Activated T-cell treated with anti-CD3 and anti-CD28 coated beads, Interleukin-2, amount 50 U/mL, for 48 hours (primary cell): ENCODE data around the gene PNKP.

ENCODE experiments used
- DNase-seq, 2 experiments: peaks; one replicate each; pipeline ENCODE4 v3.0.0-alpha.2; 2020

Gene PNKP

DNA sequence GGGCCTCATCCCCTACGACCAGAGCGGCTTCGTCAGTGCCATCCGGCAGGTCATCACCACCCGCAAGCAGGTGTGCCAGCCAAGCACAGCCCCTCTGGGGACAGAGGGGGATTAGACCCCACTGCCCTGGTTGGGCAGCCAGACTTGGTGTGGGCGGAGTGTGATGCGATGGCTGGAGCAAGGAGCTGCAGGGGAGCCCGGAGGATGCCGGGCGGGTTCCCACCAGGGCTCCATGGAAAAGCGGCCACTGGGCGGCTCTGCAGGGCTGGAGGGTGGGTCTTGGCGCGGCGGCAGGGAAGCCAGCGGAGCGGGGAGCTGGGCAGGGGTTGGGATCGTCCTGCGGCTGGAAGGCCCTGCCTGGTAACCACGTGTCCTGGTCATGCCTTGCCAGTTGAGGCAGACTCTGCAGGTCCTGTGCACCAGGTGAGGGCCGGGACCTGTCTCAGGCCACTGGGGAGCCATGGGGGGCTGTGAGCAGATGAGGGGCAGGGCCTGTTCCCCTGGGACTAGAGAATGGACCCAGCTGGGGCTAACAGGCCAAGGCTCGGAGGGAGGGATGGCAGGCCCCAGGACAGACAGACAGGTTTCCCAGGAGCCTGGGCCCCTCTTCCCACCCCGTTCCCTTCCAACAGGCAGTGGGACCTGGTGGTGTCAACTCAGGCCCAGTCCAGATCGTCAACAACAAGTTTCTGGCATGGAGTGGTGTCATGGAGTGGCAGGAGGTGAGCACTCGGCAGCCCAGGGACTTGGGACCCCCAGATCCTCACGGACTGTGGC lies 10.1 kb downstream of the PNKP start:
- DNase-seq = peak in 1 of 2 experiments; percentile 27

DNA sequence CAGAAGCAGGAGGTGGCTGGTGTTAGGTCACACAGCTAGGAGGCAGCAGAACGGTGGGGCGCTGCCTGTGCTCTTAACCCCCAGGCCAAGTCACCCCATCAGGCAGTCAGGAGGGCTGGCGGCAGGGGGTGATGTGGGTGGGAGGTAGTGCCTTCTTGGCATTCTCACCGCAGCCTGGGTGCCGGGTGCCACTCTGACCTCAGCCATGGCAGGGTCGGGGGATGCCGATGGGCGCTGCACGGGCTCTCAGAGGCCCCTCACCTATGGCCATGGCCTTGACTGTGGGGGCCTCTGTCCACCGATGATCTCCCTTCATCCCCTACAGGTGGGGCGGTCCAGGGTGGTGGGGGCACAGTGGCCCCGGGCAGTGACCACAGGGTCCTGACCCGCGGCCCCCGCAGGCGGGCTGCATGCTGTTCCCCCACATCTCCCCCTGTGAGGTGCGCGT lies 10.8 kb downstream of the PNKP start:
- DNase-seq = no peak

DNA sequence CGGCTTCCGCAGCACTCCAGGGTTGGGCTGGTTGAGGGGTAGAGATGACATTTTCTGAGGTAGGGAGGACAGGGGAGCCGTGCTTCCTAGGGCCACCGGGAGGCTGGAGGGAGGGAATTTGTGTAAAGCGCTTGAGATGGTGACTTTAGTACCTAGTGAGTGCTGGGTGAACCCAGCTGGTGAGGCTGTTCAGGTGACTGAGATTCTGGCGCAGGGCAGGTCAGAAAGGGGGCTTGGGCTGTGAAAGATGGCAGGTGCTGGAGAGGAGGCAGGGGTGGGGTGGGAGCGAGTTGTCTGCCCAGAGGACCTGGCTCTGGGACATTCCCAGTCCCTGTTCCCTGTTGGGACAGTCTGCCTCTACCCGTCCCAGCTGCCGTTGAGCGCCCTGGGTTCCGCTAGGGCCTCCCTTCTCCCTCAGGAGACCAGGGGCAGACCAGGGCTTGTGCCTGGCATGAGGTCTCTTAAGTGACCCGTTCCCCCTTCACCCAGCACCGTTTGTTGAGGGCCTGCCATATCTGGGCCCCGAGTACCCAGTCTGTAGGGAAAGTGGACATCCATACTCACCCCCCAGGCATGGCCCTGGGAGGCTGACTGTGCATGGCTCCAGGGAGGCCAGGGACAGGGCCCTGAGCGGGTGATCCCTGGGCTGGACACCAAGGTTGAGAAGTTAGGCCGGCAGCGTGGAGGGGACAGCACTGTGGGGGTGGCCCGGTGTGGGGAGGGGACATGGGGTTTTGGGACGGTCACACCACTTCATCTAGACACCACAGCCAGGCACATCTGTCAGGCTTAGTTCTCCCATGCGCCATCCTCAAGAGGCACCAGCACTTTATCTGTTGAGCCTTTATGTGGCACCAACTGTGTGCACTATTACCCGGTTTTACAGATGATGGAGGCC lies 11.5 kb downstream of the PNKP start:
- no peak for DNase-seq

DNA sequence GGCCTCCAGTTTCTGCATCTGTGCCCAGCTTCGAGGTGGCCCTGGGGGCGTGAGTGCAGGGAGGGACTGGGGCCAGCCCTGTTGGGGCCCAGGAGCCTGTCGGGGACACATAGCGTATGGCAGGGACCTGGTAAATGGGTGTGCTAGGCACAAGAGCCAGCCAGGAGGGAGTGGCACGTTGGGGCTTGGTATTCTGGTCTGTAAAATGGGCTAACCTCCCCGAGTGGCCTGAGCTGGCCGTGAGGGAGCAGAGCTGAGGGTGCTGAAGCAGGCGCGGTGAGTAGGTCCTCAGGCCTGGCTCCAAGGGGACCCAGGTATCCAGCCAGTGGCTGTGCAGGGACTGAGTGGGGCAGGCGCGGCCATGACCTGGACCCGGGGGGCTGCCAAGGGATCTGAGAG lies 12.1 kb downstream of the PNKP start:
- DNase-seq = no peak

DNA sequence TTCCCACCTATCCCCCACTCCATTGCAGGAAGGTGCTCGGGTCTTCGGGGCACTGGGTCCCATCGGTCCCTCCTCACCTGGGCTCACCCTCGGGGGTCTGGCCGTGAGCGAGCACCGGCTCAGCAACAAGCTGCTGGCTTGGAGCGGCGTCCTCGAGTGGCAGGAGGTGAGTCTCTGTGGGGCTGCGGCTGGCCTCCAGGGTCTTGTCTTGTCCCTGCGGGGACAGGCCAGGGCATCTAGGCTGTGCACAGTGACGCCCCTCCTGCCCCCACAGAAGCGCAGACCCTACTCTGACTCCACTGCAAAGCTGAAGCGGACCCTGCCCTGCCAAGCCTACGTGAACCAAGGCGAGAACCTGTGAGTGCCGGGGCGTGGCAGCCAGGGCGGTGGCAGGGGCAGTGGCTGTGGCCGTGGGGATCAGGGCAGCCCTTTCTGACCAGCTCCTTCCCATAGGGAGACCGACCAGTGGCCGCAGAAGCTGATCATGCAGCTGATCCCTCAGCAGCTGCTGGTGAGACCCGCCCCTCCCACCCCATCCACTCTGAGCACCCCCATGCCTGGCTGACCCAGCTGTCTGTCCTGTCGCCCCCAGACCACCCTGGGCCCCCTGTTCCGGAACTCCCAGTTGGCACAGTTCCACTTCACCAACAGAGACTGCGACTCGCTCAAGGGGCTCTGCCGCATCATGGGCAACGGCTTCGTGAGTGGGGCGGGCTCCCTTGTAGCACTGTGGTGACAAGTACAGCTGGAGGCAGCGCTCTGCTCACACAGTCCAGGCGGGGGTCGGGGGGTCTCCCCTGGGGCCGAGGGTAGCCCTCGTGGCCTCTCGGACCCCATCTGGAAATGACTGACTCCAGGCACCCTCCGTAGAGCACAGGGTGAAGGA lies 12.8 kb downstream of the PNKP start:
- peak in 1 of 2 experiments; percentile 28 for DNase-seq

DNA sequence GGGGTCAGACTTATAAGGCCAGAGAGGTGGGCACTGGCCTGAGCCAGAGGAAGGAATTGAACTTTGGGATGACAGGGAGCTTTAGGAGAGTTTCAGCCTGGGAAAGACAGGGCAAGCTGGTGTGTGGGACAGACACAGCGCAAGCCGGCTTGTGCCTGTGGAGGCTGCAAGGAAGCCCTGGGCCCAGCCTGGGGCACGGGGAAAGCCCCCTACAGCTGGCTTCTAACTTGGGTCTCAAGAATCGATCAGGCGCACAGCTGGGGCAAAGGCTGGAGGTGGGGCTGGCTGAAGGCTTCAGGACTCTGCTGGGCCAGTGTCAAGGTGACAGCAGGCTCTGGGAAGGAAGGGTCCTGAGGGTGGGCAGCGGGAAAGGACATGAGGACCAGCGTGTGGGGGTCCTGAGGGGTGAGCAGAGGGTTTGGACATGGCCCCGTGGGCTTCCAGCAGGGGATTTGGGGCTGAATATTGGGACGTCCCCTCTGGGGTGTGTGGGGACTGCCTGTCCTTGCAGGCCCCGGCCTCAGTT lies 13.5 kb downstream of the PNKP start:
- DNase-seq = peak in 1 of 2 experiments; percentile 25

DNA sequence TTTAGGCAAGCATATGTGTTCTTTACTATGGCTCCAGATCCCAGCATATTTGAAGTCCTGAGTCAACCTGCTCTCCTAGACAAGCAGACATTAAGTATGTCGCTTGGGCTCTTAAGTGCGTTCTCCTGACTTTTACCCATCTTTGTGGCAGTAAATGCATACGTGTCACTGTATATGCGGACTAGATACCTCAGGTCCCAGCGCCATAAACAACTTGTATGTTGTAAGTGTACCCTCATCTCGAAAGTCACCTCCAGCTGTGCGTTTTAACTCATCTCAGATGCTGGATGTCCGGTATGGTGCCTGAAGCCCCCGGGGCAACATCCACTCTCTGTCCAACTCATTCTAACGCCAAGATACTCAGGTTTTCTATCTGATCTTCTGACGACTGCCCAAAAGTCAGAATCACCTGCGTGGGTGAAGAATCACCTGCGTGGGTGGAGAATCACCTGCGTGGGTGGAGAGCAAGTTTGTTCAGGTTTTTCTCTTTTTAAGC lies 14.7 kb downstream of the PNKP start:
- no peak for DNase-seq

DNA sequence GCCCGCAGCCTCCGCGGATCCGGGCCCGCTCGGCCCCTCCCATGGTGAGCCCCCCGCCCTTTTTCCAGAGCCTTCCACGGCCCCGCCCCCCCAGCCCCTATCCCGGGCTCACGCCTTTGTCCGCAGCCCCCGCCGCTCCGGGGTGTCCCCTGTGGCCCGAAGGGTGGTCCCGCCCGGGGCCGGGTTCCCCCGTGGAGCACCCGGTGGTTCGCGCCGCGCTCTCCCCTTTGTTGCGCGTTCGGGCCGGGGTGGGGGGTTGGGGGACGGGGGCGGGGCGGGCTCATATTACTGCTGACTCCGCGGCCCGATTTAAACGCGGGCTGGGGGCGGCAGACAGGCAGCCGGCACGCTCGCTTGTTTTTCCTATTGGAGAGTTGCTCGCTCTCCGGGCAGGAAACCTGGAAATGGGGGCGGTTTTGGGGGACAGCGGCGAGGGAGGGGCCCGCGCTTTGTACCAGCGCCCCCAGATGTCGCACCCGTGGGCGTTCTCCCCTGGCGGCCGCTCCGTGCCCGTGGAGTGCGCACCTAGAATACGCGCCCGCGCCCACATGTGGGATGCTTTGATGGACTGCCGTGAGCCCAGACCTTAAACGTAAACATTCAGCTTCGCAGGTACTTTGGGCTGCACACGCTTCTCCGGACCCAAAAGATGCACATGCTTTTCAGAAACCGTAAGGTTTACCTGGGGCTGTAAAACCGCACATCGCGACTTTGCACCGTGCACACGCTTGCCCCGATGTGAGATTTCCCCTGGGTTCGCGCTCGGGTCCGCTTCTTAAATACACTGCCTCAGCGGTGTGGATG lies 15.7 kb downstream of the PNKP start:
- peak; percentile 37 to 51 for DNase-seq

DNA sequence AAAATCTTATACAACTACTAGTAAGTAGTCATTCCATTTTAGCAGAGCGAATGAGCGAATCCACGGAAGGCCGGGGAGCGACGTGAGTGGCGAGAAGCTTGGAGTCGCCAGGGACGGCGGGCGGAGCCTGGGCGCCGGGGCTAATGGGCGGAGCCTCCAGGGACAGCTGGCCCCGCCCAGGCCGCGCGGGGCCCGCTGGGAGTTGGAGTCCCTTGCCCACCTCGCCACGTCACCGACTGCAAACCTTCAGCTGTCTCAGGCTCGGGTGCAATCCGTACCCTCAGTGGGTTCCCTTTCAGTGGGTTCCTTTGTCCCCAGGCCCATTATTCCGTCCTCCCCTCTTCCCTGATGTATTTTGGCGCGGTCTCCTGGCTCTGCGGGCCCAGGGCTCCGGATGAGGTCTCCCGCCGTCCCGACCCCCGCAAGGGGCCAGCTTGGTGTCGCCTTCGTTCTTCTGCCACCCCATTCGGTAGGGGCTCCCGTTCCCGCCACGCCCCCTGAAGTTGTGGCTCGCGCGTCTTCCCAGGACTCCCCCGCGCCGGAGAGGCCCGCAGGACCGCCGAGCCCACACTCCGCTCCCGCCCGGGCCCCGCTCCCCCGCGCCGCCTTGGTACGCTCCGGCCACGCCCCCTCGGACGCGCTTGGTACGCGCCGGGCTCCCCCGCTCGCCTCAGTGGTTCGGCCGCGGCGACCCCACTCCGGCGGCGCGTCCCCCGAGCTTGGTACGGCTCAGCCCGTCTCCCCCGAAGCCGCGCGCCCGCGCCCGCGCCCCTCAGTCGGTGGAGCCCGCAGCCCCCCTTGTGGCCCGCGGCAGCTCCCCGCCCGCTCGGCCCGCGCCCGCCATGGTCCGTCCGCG lies 16.7 kb downstream of the PNKP start, which contains the start of gene PTOV1:
TSS of gene PTOV1 (plus strand) at position 673 of the 856 bp plus-strand sequence.
- DNase-seq = peak; percentile 92 to 94

DNA sequence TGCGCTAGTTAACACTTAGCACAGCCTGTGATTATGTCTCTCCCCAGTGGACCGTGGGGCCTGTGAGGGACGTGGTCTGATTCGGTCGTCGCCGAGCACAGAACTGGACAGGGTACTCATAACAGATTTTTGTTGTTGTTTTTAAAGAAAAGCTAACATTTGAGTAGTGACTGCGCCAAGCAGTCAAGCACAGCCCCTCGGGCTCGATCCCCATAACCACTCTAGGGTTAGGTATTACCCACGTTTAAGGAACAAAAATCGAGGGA lies 17.2 kb downstream of the PNKP start:
- DNase-seq = peak in 1 of 2 experiments; percentile 42

DNA sequence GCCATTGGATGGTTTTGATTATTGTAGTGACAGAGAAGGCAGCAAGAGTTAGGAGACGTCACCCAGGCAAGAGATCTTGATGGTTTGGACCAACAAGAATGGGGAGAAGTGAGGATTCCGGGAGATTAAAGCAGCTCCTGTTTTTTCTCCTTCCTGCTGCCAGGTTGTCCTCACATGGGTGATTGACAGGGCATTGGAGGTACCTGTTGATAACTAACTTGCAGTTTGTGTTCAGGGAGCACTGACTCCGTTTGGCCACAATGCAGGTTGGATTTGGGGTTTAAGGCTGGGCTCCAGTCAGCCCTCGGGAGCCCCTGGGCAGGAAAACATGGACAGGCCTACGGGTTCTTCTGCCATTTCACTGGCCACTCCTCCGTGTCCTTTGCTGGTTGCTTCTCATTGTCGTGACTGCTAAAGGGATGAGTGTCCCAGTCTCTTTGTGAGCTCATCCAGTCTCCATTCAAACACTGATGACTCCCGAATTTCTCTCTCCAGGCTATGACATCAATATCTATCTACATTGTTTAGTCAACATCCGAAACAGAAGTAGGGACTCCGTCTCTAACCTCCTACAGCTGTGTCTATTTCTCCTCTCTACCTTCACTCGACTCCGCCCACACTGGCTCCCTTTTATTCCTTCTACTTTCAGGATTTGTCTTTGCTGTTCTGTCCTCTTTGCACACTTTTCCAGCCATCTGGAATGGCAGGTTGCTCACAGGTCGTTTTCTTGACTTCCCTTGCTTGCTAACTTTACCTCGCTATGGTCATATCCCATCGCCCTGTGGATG lies 17.7 kb downstream of the PNKP start:
- DNase-seq = no peak

DNA sequence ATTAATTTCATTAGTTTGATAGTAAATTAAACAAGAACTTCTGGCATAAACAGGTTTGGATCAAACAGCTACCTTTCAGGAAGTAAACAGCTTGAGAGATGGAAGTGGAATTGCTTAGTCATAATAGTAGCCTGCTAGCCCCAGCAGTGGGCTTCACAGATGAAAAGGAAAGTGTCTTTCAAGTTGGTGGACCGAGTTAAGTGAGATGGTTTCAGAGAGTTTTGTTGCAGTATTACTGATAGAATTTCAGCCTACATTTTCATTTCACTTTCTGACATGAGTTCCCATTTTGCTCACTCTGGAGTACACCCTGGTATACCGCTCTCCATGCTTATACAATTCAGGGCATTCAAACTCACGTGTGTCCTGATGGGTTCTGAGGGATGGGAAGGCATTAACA lies 18.4 kb downstream of the PNKP start:
- no peak for DNase-seq

DNA sequence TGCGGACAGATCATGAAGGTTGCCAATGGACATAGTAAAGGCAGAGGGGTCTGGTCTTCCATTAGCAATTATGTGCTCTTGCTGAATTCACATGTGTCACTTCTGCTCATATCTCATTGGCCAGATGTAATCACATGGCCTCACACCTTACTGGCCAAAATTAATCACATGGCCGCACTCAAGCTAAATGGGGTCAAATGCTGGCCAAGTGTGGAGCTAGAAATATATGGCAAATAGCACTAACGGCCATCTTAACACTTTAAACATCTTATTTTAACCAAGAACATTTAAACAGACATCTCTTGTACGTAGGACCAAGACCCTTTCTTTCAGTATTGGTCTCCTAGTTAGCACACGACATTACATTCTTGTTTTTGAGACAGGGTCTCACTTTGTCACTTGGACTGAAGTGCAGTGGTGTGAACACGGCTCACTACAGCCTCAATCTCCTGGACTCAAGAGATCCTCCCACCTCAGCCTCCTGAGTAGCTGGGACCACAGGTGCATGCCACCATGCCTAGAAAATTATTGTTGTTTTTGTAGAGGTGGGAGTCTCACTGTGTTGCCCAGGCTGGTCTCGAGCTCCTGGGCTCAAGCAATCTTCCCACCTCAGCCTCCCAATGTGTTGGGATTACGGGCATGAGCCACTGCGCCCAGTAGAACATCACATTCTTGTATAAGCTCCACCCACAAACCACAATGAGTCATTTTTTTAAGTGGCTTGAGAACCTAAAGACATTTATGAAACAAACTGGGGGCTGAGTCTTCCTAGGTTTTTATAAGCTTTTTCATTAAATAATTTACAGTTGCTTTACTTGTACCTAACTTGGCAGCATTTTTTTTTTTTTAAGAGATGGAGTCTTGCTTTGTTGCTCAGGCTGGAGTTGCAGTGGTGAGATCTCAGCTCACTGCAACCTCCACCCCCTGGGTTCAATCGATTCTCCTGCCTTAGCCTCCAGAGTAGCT lies 19.4 kb downstream of the PNKP start:
- DNase-seq = peak; percentile 45 to 50

DNA sequence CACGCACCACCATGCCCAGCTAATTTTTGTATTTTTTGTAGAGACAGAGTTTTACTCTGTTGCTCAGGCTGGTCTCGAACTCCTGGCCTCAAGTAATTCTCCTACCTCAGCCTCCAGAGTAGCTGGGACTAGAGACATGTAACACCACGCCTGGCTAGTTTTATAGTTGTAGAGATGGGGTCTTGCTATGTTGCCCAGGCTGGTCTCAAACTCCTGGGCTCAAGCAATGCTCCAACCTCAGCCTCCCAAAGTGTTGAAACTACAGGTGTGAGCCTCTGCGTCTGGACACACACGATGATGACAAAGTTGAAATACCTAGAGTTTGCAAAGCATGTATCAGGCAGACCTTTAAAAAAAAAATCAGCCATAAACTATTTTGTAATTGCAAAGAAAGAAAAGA lies 21.0 kb downstream of the PNKP start:
- DNase-seq = no peak

DNA sequence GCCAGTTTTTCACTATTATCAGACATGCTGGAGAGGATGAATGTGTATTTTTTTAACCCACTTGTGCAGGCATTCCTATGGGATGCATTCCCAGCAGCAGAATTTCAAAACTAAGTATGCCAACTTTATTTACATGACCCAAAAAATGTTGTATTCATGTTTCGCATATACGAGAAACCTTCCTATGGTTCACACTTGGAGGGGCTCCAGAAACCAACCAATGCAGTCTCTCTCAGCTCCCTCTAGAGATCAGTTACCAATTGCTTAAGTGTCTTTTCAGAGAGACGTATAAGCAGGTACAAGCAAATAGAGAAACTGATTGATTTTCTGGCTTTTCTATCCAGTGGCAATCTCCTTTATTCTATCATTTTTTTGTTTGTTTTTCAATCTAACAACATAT lies 22.0 kb downstream of the PNKP start:
- no peak for DNase-seq

DNA sequence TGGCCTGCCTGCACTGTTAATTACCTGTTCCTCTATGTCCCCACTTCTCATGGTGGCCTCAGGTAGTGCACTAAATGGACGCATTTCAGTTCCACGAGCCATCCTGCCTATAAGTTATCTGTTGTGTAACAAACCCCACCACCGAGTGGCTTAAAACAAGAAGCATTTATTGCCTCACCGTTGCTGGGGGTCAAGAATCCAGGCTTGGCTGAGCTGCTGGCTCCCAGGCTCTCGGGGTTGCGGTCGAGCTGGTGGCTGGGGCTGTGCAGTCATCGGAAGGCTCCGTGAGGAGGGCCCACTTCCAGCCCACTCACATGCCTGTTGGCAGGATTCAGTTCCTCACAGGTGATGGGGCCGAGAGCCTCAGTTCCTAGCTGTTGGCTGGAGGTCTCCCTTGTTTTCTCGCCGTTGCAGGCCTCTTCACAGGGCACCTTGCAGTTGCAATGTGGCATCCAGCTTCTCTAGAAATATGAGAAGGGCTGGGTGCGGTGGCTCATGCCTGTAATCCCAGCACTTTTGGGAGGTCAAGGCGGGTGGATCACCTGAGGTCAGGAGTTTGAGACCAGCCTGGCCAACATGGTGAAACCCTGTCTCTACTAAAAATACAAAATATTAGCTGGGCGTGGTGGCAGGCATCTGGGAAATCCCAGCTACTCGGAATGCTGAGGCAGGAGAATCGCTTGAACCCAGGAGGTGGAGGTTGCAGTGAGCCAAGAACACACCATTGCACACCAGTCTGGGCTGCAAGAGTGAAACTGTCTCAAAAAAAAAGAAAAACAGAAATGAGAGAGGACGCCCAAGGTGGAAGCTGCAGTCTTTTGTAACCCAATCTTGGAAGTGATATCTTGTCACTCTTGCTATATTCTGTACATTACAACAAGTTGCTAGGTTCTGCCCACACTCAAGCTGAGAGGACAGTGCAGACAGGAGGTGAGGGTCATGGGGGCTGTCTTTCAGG lies 23.0 kb downstream of the PNKP start:
- no peak for DNase-seq

DNA sequence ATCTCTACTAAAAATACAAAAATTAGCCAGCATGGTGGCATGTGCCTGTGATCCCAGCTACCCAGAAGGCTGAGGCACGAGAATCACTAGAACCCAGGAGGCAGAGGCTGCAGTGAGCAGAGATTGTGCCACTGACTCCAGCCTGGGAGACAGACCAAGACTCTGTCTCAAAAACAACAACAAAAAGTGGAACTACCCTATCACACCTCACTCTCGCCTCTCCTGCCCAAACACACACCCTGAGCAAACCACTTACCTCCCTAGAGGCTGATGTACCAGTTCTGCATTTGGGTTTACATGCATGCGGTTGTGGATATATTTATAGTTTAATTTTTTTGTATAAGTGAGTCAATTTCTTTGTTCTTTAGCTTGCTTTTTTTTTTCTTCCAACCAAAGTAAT lies 24.1 kb downstream of the PNKP start:
- no peak for DNase-seq
